HepG2 (cell line): ENCODE measurements around the gene DZANK1. TPM values are rescaled to one million over a fixed set of nuclear protein-coding genes. Genes with fewer than 3 reads are reported as not detected.

Experiments
- ARHGAP35 ChIP-seq: sonication (generic); formaldehyde crosslinking; IDR thresholded peaks from 2 replicates; pipeline ENCODE4 v1.9.0; 2022; ENCODE audit warnings: mild to moderate bottlenecking, inconsistent platforms, moderate library complexity, missing genetic modification reagents, borderline replicate concordance
- ATRX ChIP-seq: sonication (generic); formaldehyde crosslinking; IDR thresholded peaks from 2 replicates; pipeline ENCODE4 v1.4.0; 2020; ENCODE audit warnings: missing genetic modification reagents, borderline replicate concordance
- BCL6 ChIP-seq: IDR thresholded peaks from 2 replicates; pipeline ENCODE4 v1.6.1; 2016; ENCODE audit warnings: missing genetic modification reagents, missing compliant biosample characterization
- GLI4 ChIP-seq: sonication (generic); formaldehyde crosslinking; IDR thresholded peaks from 2 replicates; pipeline ENCODE4 v1.5.1; 2020; ENCODE audit warnings: missing genetic modification reagents, mild to moderate bottlenecking, moderate library complexity, borderline replicate concordance
- HNF1A ChIP-seq, 2 experiments: sonication (generic) in 1 of 2; formaldehyde crosslinking in 1 of 2; IDR thresholded peaks; 2 replicates each; pipeline versions ENCODE4 v1.4.0 to v1.6.1; 2016 to 2020; ENCODE audit warnings: borderline replicate concordance in 1 of 2, low read depth in 1 of 2, mild to moderate bottlenecking in 1 of 2, missing genetic modification reagents in 1 of 2
- HNRNPK ChIP-seq: fragments of 200-400 bp; formaldehyde crosslinking; IDR thresholded peaks from 2 replicates; pipeline ENCODE4 v1.6.1; 2018; ENCODE audit warnings: low read length, low read depth, moderate library complexity, mild to moderate bottlenecking; ENCODE audit not compliant: poor library complexity, severe bottlenecking
- HOXD1 ChIP-seq: sonication (generic); formaldehyde crosslinking; IDR thresholded peaks from 2 replicates; pipeline ENCODE4 v1.5.0; 2020; ENCODE audit warnings: missing genetic modification reagents
- MEIS1 ChIP-seq: sonication (generic); formaldehyde crosslinking; IDR thresholded peaks from 2 replicates; pipeline ENCODE4 v1.9.0; 2021; ENCODE audit warnings: mild to moderate bottlenecking, missing genetic modification reagents, moderate library complexity, borderline replicate concordance
- NAIF1 ChIP-seq: sonication (generic); formaldehyde crosslinking; IDR thresholded peaks from 2 replicates; pipeline ENCODE4 v1.5.0; 2020; ENCODE audit warnings: mild to moderate bottlenecking, missing genetic modification reagents, borderline replicate concordance
- NCOA1 ChIP-seq: sonication (generic); formaldehyde crosslinking; IDR thresholded peaks from 2 replicates; pipeline ENCODE4 v1.9.0; 2021; ENCODE audit warnings: missing genetic modification reagents
- NFATC3 ChIP-seq: sonication (generic); formaldehyde crosslinking; IDR thresholded peaks from 2 replicates; pipeline ENCODE4 v1.5.1; 2020; ENCODE audit warnings: mild to moderate bottlenecking, missing genetic modification reagents
- NFE2 ChIP-seq: sonication (generic); formaldehyde crosslinking; IDR thresholded peaks from 2 replicates; pipeline ENCODE4 v1.4.0; 2020; ENCODE audit warnings: missing genetic modification reagents
- NPAS2 ChIP-seq: sonication (generic); formaldehyde crosslinking; IDR thresholded peaks from 2 replicates; pipeline ENCODE4 v1.8.0; 2022; ENCODE audit warnings: mild to moderate bottlenecking, missing genetic modification reagents, borderline replicate concordance
- PHB2 ChIP-seq: fragments of 450-650 bp; IDR thresholded peaks from 2 replicates; pipeline ENCODE4 v1.6.1; 2018; ENCODE audit not compliant: partially characterized antibody
- SALL1 ChIP-seq: sonication (generic); formaldehyde crosslinking; IDR thresholded peaks from 2 replicates; pipeline ENCODE4 v1.8.0; 2022; ENCODE audit warnings: mild to moderate bottlenecking, missing genetic modification reagents
- SAP130 ChIP-seq: IDR thresholded peaks from 2 replicates; pipeline ENCODE4 v1.6.1; 2016; ENCODE audit warnings: low read depth
- SOX5 ChIP-seq: IDR thresholded peaks from 2 replicates; pipeline ENCODE4 v1.6.1; 2016; ENCODE audit warnings: borderline replicate concordance
- THAP11 ChIP-seq: IDR thresholded peaks from 2 replicates; pipeline ENCODE4 v1.6.1; 2016; ENCODE audit warnings: missing biosample characterization, missing genetic modification reagents
- ZNF354B ChIP-seq: sonication (generic); formaldehyde crosslinking; IDR thresholded peaks from 2 replicates; pipeline ENCODE4 v1.8.0; 2022; ENCODE audit warnings: mild to moderate bottlenecking, missing genetic modification reagents
- ZNF784 ChIP-seq: sonication (generic); formaldehyde crosslinking; IDR thresholded peaks from 2 replicates; pipeline ENCODE4 v1.5.1; 2020; ENCODE audit warnings: missing genetic modification reagents, mild to moderate bottlenecking, borderline replicate concordance
- polyA plus RNA-seq, 8 experiments: library from polyadenylated mRNA; depleted of rRNA in 3 of 8; stranded (reverse) in 7 of 8; unstranded in 1 of 8; fragments of >200 nt; fragmentation: Illumina TruSeq in 4 of 8; extraction: Trizol in 4 of 8; gene quantifications; 2 replicates each; pipeline versions ENCODE4 v1.2.1 to v1.2.3, GENCODE V29; 2011 to 2016; ENCODE audit warnings: low read depth in 4 of 8, missing spikeins in 1 of 8, mixed read lengths in 1 of 8; ENCODE audit not compliant: insufficient read depth in 1 of 8
- total RNA-seq, 5 experiments: library from RNA; depleted of rRNA; stranded (reverse); fragments of >200 nt; fragmentation: Illumina TruSeq; extraction: Trizol; gene quantifications; 2 replicates each; pipeline ENCODE4 v1.2.3, GENCODE V29; 2016; ENCODE audit warnings: low read depth in 1 of 5
- TF ChIP-seq, protein P1 (sequence below): sonication (generic); formaldehyde crosslinking; IDR thresholded peaks from 2 replicates; pipeline ENCODE4 v1.4.0; 2020; ENCODE audit warnings: missing genetic modification reagents, borderline replicate concordance

Gene DZANK1
- total and polyA plus RNA-seq, 2 of the 13 experiments (the other 11 are each of a cell fraction or from before 2014, with no cell fraction given) = 1.6 to 3.2 TPM

- TF ChIP-seq, protein P1, sequence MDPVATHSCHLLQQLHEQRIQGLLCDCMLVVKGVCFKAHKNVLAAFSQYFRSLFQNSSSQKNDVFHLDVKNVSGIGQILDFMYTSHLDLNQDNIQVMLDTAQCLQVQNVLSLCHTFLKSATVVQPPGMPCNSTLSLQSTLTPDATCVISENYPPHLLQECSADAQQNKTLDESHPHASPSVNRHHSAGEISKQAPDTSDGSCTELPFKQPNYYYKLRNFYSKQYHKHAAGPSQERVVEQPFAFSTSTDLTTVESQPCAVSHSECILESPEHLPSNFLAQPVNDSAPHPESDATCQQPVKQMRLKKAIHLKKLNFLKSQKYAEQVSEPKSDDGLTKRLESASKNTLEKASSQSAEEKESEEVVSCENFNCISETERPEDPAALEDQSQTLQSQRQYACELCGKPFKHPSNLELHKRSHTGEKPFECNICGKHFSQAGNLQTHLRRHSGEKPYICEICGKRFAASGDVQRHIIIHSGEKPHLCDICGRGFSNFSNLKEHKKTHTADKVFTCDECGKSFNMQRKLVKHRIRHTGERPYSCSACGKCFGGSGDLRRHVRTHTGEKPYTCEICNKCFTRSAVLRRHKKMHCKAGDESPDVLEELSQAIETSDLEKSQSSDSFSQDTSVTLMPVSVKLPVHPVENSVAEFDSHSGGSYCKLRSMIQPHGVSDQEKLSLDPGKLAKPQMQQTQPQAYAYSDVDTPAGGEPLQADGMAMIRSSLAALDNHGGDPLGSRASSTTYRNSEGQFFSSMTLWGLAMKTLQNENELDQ (CRISPR knock-in tag) = peak; percentile 70; the same call in 1 of the 2 replicates
- TF ChIP-seq NFE2 (CRISPR knock-in tag) (no peak), NPAS2 (CRISPR knock-in tag) (no peak), SAP130 (peak; percentile 95), GLI4 (CRISPR knock-in tag) (peak; percentile 68; the same call in 1 of the 2 replicates), MEIS1 (CRISPR knock-in tag) (peak; percentile 62; the same call in 1 of the 2 replicates), ARHGAP35 (CRISPR knock-in tag) (peak; percentile 98), NAIF1 (CRISPR knock-in tag) (no peak), HNRNPK (no peak), SALL1 (CRISPR knock-in tag) (peak; percentile 96), HNF1A (IDR thresholded peaks at IDR 0.05; ENCODE audit: low read depth) (no peak), HNF1A (CRISPR knock-in tag; IDR thresholded peaks at IDR 0.05; ENCODE audit: borderline replicate concordance) (no peak; the same call in 1 of the 2 replicates), ZNF354B (CRISPR knock-in tag) (no peak), HOXD1 (CRISPR knock-in tag) (peak; percentile 73), SOX5 (CRISPR knock-in tag) (peak; percentile 49; the same call in 1 of the 2 replicates), NFATC3 (CRISPR knock-in tag) (no peak; the same call in 1 of the 2 replicates), PHB2 (no peak), ATRX (CRISPR knock-in tag) (no peak), NCOA1 (no peak), BCL6 (CRISPR knock-in tag) (peak; percentile 63; the same call in 1 of the 2 replicates), ZNF784 (CRISPR knock-in tag) (peak; percentile 57; the same call in 1 of the 2 replicates), THAP11 (CRISPR knock-in tag) (peak; percentile 99)
Measured at GRCh38 chr20:18496740-18497592, 30.1 kb upstream of the DZANK1 start, which contains the start of gene RBBP9 (continued).
